Measurements from ENCODE around the gene SDR42E2.

GRCh38 chr16:22141767-22142166 lies 20.5 kb upstream of the SDR42E2 start:
- no peak for TF ChIP-seq CTCF (IDR thresholded peaks at IDR 0.05)
- TF ChIP-seq POLR2A (IDR thresholded peaks at IDR 0.05) = no peak
- no peak for TF ChIP-seq POLR2AphosphoS5 (IDR thresholded peaks at IDR 0.05)
